HepG2 (cell line): ENCODE results near the gene SEPHS2. TPM values are rescaled to one million over a fixed set of nuclear protein-coding genes. Genes with fewer than 3 reads are reported as not detected.
A peak's percentile ranks its signal among the peaks of the same experiment; 100 is the strongest.

Experiments used
- ATF7-NPFF ChIP-seq: sonication (generic); formaldehyde crosslinking; IDR thresholded peaks from 2 replicates; pipeline ENCODE4 v1.8.1; 2023; ENCODE audit warnings: mild to moderate bottlenecking, low read depth, missing genetic modification reagents, moderate library complexity
- BHLHE40 ChIP-seq: IDR thresholded peaks from 2 replicates; pipeline ENCODE4 v1.6.1; 2011; ENCODE audit warnings: low read length, improper control_type of control experiment
- GPBP1L1 ChIP-seq: sonication (generic); formaldehyde crosslinking; IDR thresholded peaks from 2 replicates; pipeline ENCODE4 v1.5.0; 2020; ENCODE audit warnings: mild to moderate bottlenecking, missing genetic modification reagents
- NFE2L2 ChIP-seq: fragments of 150-350 bp; IDR thresholded peaks from 2 replicates; pipeline ENCODE4 v1.6.1; 2014; ENCODE audit warnings: low read length
- SMAD9 ChIP-seq: sonication (generic); formaldehyde crosslinking; IDR thresholded peaks from 2 replicates; pipeline ENCODE4 v1.5.1; 2020; ENCODE audit warnings: mild to moderate bottlenecking, missing genetic modification reagents
- TRAFD1 ChIP-seq: sonication (generic); formaldehyde crosslinking; IDR thresholded peaks from 2 replicates; pipeline ENCODE4 v1.5.1; 2020; ENCODE audit warnings: missing genetic modification reagents, mild to moderate bottlenecking, borderline replicate concordance
- U2AF2 ChIP-seq: fragments of 200-400 bp; formaldehyde crosslinking; IDR thresholded peaks from 2 replicates; pipeline ENCODE4 v1.6.1; 2017; ENCODE audit warnings: low read depth, mild to moderate bottlenecking, low read length
- ZNF501 ChIP-seq: sonication (generic); formaldehyde crosslinking; IDR thresholded peaks from 2 replicates; pipeline ENCODE4 v1.5.1; 2020; ENCODE audit warnings: mild to moderate bottlenecking, moderate library complexity, missing genetic modification reagents
- ZNF607 ChIP-seq: sonication (generic); formaldehyde crosslinking; IDR thresholded peaks from 2 replicates; pipeline ENCODE4 v1.5.1; 2020; ENCODE audit warnings: missing genetic modification reagents, mild to moderate bottlenecking, borderline replicate concordance
- ZNF687 ChIP-seq: sonication (generic); formaldehyde crosslinking; IDR thresholded peaks from 2 replicates; pipeline ENCODE4 v1.5.1; 2020; ENCODE audit warnings: mild to moderate bottlenecking, missing genetic modification reagents, moderate library complexity
- polyA plus RNA-seq, 8 experiments: library from polyadenylated mRNA; depleted of rRNA in 3 of 8; stranded (reverse) in 7 of 8; unstranded in 1 of 8; fragments of >200 nt; fragmentation: Illumina TruSeq in 4 of 8; extraction: Trizol in 4 of 8; gene quantifications; 2 replicates each; pipeline versions ENCODE4 v1.2.1 to v1.2.3, GENCODE V29; 2011 to 2016; ENCODE audit warnings: low read depth in 4 of 8, missing spikeins in 1 of 8, mixed read lengths in 1 of 8; ENCODE audit not compliant: insufficient read depth in 1 of 8
- total RNA-seq, 5 experiments: library from RNA; depleted of rRNA; stranded (reverse); fragments of >200 nt; fragmentation: Illumina TruSeq; extraction: Trizol; gene quantifications; 2 replicates each; pipeline ENCODE4 v1.2.3, GENCODE V29; 2016; ENCODE audit warnings: low read depth in 1 of 5
- TF ChIP-seq, protein P1 (sequence below): sonication (generic); formaldehyde crosslinking; IDR thresholded peaks from 2 replicates; pipeline ENCODE4 v1.4.0; 2020; ENCODE audit warnings: missing genetic modification reagents, borderline replicate concordance
- TF ChIP-seq, protein P2 (sequence below): sonication (generic); formaldehyde crosslinking; conservative IDR thresholded peaks from 2 replicates; pipeline ENCODE4 v1.4.0; 2020; ENCODE audit warnings: missing genetic modification reagents
- TF ChIP-seq, protein P3 (sequence below): IDR thresholded peaks from 2 replicates; pipeline ENCODE4 v1.6.1; 2018; ENCODE audit warnings: missing genetic modification reagents, mild to moderate bottlenecking, missing compliant biosample characterization

SEPHS2 gene
- total and polyA plus RNA-seq, 2 of the 13 experiments (the other 11 are each of a cell fraction or from before 2014, with no cell fraction given) = 20.7 to 127 TPM

- TF ChIP-seq, protein P1, sequence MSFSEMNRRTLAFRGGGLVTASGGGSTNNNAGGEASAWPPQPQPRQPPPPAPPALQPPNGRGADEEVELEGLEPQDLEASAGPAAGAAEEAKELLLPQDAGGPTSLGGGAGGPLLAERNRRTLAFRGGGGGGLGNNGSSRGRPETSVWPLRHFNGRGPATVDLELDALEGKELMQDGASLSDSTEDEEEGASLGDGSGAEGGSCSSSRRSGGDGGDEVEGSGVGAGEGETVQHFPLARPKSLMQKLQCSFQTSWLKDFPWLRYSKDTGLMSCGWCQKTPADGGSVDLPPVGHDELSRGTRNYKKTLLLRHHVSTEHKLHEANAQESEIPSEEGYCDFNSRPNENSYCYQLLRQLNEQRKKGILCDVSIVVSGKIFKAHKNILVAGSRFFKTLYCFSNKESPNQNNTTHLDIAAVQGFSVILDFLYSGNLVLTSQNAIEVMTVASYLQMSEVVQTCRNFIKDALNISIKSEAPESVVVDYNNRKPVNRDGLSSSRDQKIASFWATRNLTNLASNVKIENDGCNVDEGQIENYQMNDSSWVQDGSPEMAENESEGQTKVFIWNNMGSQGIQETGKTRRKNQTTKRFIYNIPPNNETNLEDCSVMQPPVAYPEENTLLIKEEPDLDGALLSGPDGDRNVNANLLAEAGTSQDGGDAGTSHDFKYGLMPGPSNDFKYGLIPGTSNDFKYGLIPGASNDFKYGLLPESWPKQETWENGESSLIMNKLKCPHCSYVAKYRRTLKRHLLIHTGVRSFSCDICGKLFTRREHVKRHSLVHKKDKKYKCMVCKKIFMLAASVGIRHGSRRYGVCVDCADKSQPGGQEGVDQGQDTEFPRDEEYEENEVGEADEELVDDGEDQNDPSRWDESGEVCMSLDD = no peak
- TF ChIP-seq BHLHE40 (peak; percentile 6; the same call in 1 of the 2 replicates), TRAFD1 (CRISPR knock-in tag) (peak; percentile 34; the same call in 1 of the 2 replicates), ZNF501 (peak; percentile 69), GPBP1L1 (no peak), ATF7-NPFF (CRISPR knock-in tag) (no peak), NFE2L2 (no peak), U2AF2 (no peak), ZNF687 (peak; percentile 78), ZNF607 (CRISPR knock-in tag) (0 out of 2 replicates have a peak, but pooled peaks have one; percentile 40), SMAD9 (CRISPR knock-in tag) (no peak)
- TF ChIP-seq, protein P2, sequence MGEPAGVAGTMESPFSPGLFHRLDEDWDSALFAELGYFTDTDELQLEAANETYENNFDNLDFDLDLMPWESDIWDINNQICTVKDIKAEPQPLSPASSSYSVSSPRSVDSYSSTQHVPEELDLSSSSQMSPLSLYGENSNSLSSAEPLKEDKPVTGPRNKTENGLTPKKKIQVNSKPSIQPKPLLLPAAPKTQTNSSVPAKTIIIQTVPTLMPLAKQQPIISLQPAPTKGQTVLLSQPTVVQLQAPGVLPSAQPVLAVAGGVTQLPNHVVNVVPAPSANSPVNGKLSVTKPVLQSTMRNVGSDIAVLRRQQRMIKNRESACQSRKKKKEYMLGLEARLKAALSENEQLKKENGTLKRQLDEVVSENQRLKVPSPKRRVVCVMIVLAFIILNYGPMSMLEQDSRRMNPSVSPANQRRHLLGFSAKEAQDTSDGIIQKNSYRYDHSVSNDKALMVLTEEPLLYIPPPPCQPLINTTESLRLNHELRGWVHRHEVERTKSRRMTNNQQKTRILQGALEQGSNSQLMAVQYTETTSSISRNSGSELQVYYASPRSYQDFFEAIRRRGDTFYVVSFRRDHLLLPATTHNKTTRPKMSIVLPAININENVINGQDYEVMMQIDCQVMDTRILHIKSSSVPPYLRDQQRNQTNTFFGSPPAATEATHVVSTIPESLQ (CRISPR knock-in tag) = no peak; the same call in 1 of the 2 replicates
- TF ChIP-seq, protein P3, sequence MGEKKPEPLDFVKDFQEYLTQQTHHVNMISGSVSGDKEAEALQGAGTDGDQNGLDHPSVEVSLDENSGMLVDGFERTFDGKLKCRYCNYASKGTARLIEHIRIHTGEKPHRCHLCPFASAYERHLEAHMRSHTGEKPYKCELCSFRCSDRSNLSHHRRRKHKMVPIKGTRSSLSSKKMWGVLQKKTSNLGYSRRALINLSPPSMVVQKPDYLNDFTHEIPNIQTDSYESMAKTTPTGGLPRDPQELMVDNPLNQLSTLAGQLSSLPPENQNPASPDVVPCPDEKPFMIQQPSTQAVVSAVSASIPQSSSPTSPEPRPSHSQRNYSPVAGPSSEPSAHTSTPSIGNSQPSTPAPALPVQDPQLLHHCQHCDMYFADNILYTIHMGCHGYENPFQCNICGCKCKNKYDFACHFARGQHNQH (CRISPR knock-in tag) = peak; percentile 52; the same call in 1 of the 2 replicates
These were observed 43.3 kb upstream of the SEPHS2 start (continued) for GRCh38 chr16:30488764-30489605.
